ENCODE data around the gene CCDC149.

GRCh38 chr4:24934311-24934710 is 21.5 kb upstream of the CCDC149 start:
- TF ChIP-seq CTCF (IDR thresholded peaks at IDR 0.05 in 4 of 5, conservative IDR thresholded peaks at IDR 0.05 in 1 of 5) (no peak), POLR2A (IDR thresholded peaks at IDR 0.05) (no peak)
